IMR-90 (cell line): ENCODE data around the gene SBF2. TPM values are rescaled to one million over a fixed set of nuclear protein-coding genes. Genes with fewer than 3 reads are reported as not detected.

Experiments
- ATAC-seq: fragments of 200-7000 bp; cut with Tn5 transposase; 2 replicates; pipeline ENCODE4 v1.9.1; 2020; ENCODE audit warnings: low read depth, mild to moderate bottlenecking, moderate library complexity
- BruUV-seq: library from RNA; stranded (reverse); fragments of 400-500 nt; replicated peaks from 2 replicates; lab custom pipeline; 2021; lab: Mats Ljungman, UMichigan
- CTCF ChIA-PET: fragments of 300-600 bp; formaldehyde crosslinking; extraction: SDS; loops from one replicate; lab custom pipeline; 2021; ENCODE audit warnings: antibody characterized with exemption; lab: Yijun Ruan, JAX
- POLR2A ChIA-PET: fragments of 300-600 bp; sonication (Branson Sonifier 250); formaldehyde crosslinking; loops from one replicate; lab custom pipeline; 2022; ENCODE audit warnings: antibody characterized with exemption; ENCODE audit not compliant: unreplicated experiment; lab: Charles Lee
- DNase-seq: peaks from one replicate; pipeline ENCODE4 v3.0.0; 2013
- H2AFZ ChIP-seq: replicated peaks from 2 replicates; pipeline ENCODE3; 2013; ENCODE audit warnings: low read length, mild to moderate bottlenecking; ENCODE audit not compliant: poor library complexity
- H2AK5ac ChIP-seq: 2 replicates; pipeline ENCODE4 v1.6.1; 2013; ENCODE audit warnings: low read depth, low read length, inconsistent platforms
- H2AK9ac ChIP-seq: replicated peaks from 2 replicates; pipeline ENCODE3; 2013; ENCODE audit warnings: mild to moderate bottlenecking, low read depth, low read length, moderate library complexity; ENCODE audit not compliant: poor library complexity
- H2BK120ac ChIP-seq: 2 replicates; pipeline ENCODE4 v1.6.1; 2013; ENCODE audit warnings: low read depth, low read length, inconsistent platforms
- H2BK15ac ChIP-seq: 3 replicates; pipeline ENCODE4 v1.6.1; 2013; ENCODE audit warnings: low read depth, low read length, inconsistent platforms
- H2BK20ac ChIP-seq: 2 replicates; pipeline ENCODE4 v1.6.1; 2013; ENCODE audit warnings: low read depth, mild to moderate bottlenecking, inconsistent platforms, low read length, moderate library complexity
- H2BK5ac ChIP-seq: 2 replicates; pipeline ENCODE4 v1.6.1; 2013; ENCODE audit warnings: mild to moderate bottlenecking, low read depth, low read length, inconsistent platforms; ENCODE audit not compliant: poor library complexity, severe bottlenecking
- H3K14ac ChIP-seq: replicated peaks from 2 replicates; pipeline ENCODE4 v1.6.1; 2013; ENCODE audit warnings: low read depth, low read length, inconsistent platforms
- H3K18ac ChIP-seq: 2 replicates; pipeline ENCODE4 v1.6.1; 2013; ENCODE audit warnings: low read depth, low read length, control low read depth
- H3K23ac ChIP-seq: 2 replicates; pipeline ENCODE4 v1.6.1; 2013; ENCODE audit warnings: low read depth, low read length, inconsistent platforms
- H3K27ac ChIP-seq: 2 replicates; pipeline ENCODE4 v1.5.1; 2013; ENCODE audit warnings: mild to moderate bottlenecking, control low read depth, low read length; ENCODE audit not compliant: insufficient read depth
- H3K27me3 ChIP-seq: 2 replicates; pipeline ENCODE4 v1.6.1; 2013; ENCODE audit warnings: low read length; ENCODE audit not compliant: control insufficient read depth, insufficient read depth
- H3K36me3 ChIP-seq: 2 replicates; pipeline ENCODE4 v1.6.1; 2013; ENCODE audit warnings: low read length, mixed read lengths; ENCODE audit not compliant: control insufficient read depth, insufficient read depth
- H3K4ac ChIP-seq: 2 replicates; pipeline ENCODE4 v1.6.1; 2013; ENCODE audit warnings: low read depth, low read length, inconsistent platforms
- H3K4me1 ChIP-seq: 2 replicates; pipeline ENCODE4 v1.6.1; 2013; ENCODE audit warnings: low read length, mixed read lengths; ENCODE audit not compliant: control insufficient read depth, insufficient read depth
- H3K4me2 ChIP-seq: 2 replicates; pipeline ENCODE4 v1.6.1; 2013; ENCODE audit warnings: low read depth, mild to moderate bottlenecking, control low read depth, low read length, moderate library complexity
- H3K4me3 ChIP-seq: 2 replicates; pipeline ENCODE4 v1.5.1; 2013; ENCODE audit warnings: low read depth, mild to moderate bottlenecking, control low read depth, low read length, moderate library complexity; ENCODE audit not compliant: insufficient read depth
- H3K56ac ChIP-seq: 2 replicates; pipeline ENCODE4 v1.6.1; 2013; ENCODE audit warnings: low read length, inconsistent platforms; ENCODE audit not compliant: insufficient read depth; ENCODE audit errors: extremely low read depth
- H3K79me1 ChIP-seq, 2 experiments: 2 replicates each; pipeline ENCODE4 v1.6.1; 2013; ENCODE audit warnings: low read length in 2 of 2, inconsistent platforms in 1 of 2, low read depth in 1 of 2
- H3K9ac ChIP-seq: 2 replicates; pipeline ENCODE4 v1.6.1; 2013; ENCODE audit warnings: low read depth, low read length, control low read depth
- H3K9me1 ChIP-seq: 2 replicates; pipeline ENCODE4 v1.6.1; 2013; ENCODE audit warnings: low read length, inconsistent platforms; ENCODE audit not compliant: insufficient read depth
- H3K9me3 ChIP-seq: 2 replicates; pipeline ENCODE4 v1.6.1; 2013; ENCODE audit warnings: low read length; ENCODE audit not compliant: control insufficient read depth, insufficient read depth
- H4K20me1 ChIP-seq: 2 replicates; pipeline ENCODE4 v1.6.1; 2013; ENCODE audit warnings: low read length, inconsistent platforms; ENCODE audit not compliant: insufficient read depth
- H4K5ac ChIP-seq: 2 replicates; pipeline ENCODE4 v1.6.1; 2013; ENCODE audit warnings: mild to moderate bottlenecking, low read depth, low read length, control low read depth
- H4K8ac ChIP-seq, 2 experiments: 2 replicates each; pipeline ENCODE4 v1.6.1; 2013; ENCODE audit warnings: low read depth in 2 of 2, low read length in 2 of 2, control low read depth in 1 of 2, inconsistent platforms in 1 of 2
- H4K91ac ChIP-seq: 2 replicates; pipeline ENCODE4 v1.6.1; 2013; ENCODE audit warnings: low read depth, low read length, inconsistent platforms; ENCODE audit not compliant: insufficient read depth
- FOS ChIP-seq: fragments of 150-350 bp; IDR thresholded peaks from 2 replicates; pipeline ENCODE4 v1.6.1; 2016; ENCODE audit warnings: low read depth, low read length
- MAFK ChIP-seq: IDR thresholded peaks from 2 replicates; pipeline ENCODE4 v1.6.1; 2012; ENCODE audit warnings: low read depth, low read length, improper control_type of control experiment
- NFE2L2 ChIP-seq: fragments of 150-350 bp; IDR thresholded peaks from 2 replicates; pipeline ENCODE4 v1.6.1; 2016; ENCODE audit warnings: low read depth, mild to moderate bottlenecking, low read length
- RAD21 ChIP-seq: IDR thresholded peaks from 2 replicates; pipeline ENCODE4 v1.6.1; 2012; ENCODE audit warnings: low read length, improper control_type of control experiment
- WGBS, 2 experiments: methylation state at CpG; one replicate each; pipeline versions ENCODE4 v1.1.5 to v1.1.7; 2013; ENCODE audit warnings: missing lambda C conversion rate in 2 of 2; ENCODE audit not compliant: insufficient read length in 1 of 2; ENCODE audit errors: extremely low coverage in 2 of 2; 5-methylcytosine and 5-hydroxymethylcytosine counted together
- dilution Hi-C: fragments of 300-500 bp; cut with HindIII; formaldehyde crosslinking; loops from one replicate; pipeline ENCODE4 v1.14.3; 2018; ENCODE audit warnings: low sequenced_read_pairs; ENCODE audit not compliant: unreplicated experiment
- in situ Hi-C: fragments of 300-500 bp; cut with MboI; formaldehyde crosslinking; loops from 3 replicates; pipeline ENCODE4 v1.14.3; 2019; ENCODE audit warnings: low sequenced_read_pairs, inconsistent platforms, mixed read lengths
- intact Hi-C: fragments of 100-400 bp; cut with micrococcal nuclease; formaldehyde crosslinking; loops from 2 replicates; pipeline ENCODE4 v1.10.0; 2022
- polyA plus RNA-seq, 3 experiments: library from polyadenylated mRNA; depleted of rRNA; stranded (reverse); fragments of >200 nt; gene quantifications; 2 replicates each; pipeline ENCODE4 v1.2.3, GENCODE V29; 2012; ENCODE audit warnings: low replicate concordance in 1 of 3
- total RNA-seq: library from RNA; depleted of rRNA; stranded (reverse); fragments of >200 nt; gene quantifications from 2 replicates; pipeline ENCODE4 v1.2.3, GENCODE V29; 2012
- TF ChIP-seq, protein P1 (sequence below): conservative IDR thresholded peaks from 2 replicates; pipeline ENCODE4 v1.5.1; 2012; ENCODE audit warnings: mild to moderate bottlenecking, low read depth, low read length, improper control_type of control experiment

Gene SBF2
- total and polyA plus RNA-seq, 2 of the 4 experiments (the other 2 are of a cell fraction), result 23.8 to 51.8 TPM

DNA sequence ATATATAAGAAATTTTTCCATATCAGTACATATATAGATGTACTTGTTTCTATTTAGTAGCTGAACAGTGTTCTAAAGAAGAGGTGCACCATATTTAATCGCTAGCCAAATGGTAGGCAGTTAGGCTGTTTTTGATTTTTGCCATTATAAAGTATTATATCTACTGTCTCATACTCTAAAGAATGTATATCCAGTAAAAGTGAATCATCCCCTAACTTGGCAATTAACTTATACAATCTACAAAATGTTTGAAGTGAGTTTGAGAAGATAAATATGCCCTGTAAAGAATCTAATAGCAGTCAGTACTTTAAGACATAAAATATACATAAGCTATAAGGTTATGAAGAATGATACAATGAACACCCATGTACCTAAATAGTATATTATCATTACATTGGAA is 338.6 kb downstream of the SBF2 start:
- H2BK20ac ChIP-seq, result no peak overlapping the region
- POLR2A ChIA-PET, result no interaction called here
- H4K5ac ChIP-seq, result no peak overlapping the region
- no peak overlapping the region for H3K56ac ChIP-seq
- peaks cover 7% of the 10 kb centered on the region in 2 experiments; a peak in 1 of 4 replicates for H3K79me1 ChIP-seq
- peaks cover 16% of the 10 kb centered on the region for H3K36me3 ChIP-seq
- no TSS peak for BruUV-seq
- no peak overlapping the region for H2AK5ac ChIP-seq
- in situ Hi-C loops, result loop anchor here (25.0 kb wide), 1 partner anchor 193 kb away; no protein-coding TSS in a partner anchor
- no peak overlapping the region for H3K4me2 ChIP-seq
- no peak overlapping the region for H2BK15ac ChIP-seq
- no peak overlapping the region for H2AFZ ChIP-seq
- CTCF ChIA-PET, result interaction anchor here (1.0 kb wide), 1 partner anchor 313 kb away, joined by 3 read pairs; no protein-coding TSS in a partner anchor
- H3K27me3 ChIP-seq, result no peaks in the 10 kb centered on the region
- H3K9ac ChIP-seq, result no peak overlapping the region
- peaks cover 11% of the 10 kb centered on the region; the same call in 1 of the 2 replicates for H3K4me1 ChIP-seq
- H2AK9ac ChIP-seq, result no peak overlapping the region
- peak; percentile 19; the same call in 1 of the 2 replicates for ATAC-seq
- no peak overlapping the region for H3K27ac ChIP-seq
- no peak overlapping the region for H3K14ac ChIP-seq
- peak; percentile 61 for DNase-seq
- H2BK5ac ChIP-seq, result peak overlapping the region; percentile 58
- no peak for TF ChIP-seq FOS
- no peak for TF ChIP-seq NFE2L2
- TF ChIP-seq MAFK, result no peak
- TF ChIP-seq RAD21, result no peak
- TF ChIP-seq, protein P1, sequence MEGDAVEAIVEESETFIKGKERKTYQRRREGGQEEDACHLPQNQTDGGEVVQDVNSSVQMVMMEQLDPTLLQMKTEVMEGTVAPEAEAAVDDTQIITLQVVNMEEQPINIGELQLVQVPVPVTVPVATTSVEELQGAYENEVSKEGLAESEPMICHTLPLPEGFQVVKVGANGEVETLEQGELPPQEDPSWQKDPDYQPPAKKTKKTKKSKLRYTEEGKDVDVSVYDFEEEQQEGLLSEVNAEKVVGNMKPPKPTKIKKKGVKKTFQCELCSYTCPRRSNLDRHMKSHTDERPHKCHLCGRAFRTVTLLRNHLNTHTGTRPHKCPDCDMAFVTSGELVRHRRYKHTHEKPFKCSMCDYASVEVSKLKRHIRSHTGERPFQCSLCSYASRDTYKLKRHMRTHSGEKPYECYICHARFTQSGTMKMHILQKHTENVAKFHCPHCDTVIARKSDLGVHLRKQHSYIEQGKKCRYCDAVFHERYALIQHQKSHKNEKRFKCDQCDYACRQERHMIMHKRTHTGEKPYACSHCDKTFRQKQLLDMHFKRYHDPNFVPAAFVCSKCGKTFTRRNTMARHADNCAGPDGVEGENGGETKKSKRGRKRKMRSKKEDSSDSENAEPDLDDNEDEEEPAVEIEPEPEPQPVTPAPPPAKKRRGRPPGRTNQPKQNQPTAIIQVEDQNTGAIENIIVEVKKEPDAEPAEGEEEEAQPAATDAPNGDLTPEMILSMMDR, result no peak
- no peaks in the 10 kb centered on the region for H4K20me1 ChIP-seq
- peaks cover 8% of the 10 kb centered on the region; the same call in 1 of the 2 replicates for H3K9me1 ChIP-seq
- no peak overlapping the region for H4K91ac ChIP-seq
- dilution Hi-C loops, result no loop called here
- H3K4ac ChIP-seq, result no peak overlapping the region
- no CpG with 5 or more reads among the region's 1 CpG for WGBS, 2 experiments
- H2BK120ac ChIP-seq, result no peak overlapping the region
- intact Hi-C loops, result no loop called here
- no peak overlapping the region for H3K18ac ChIP-seq
- no peaks in the 10 kb centered on the region for H3K9me3 ChIP-seq
- H3K23ac ChIP-seq, result no peak overlapping the region
- no peak overlapping the region; a peak in 1 of 4 replicates for H4K8ac ChIP-seq
- H3K4me3 ChIP-seq, result no peak overlapping the region
